ENCODE results near the gene SPATA2L.
A peak's percentile ranks its signal among the peaks of the same experiment; 100 is the strongest.

Gene SPATA2L
- total RNA-seq, result 11.8 to 40.2 (median 22.0) reads per million in 4 donors

GRCh38 chr16:89701425-89702406 is at the start of gene SPATA2L:
SPATA2L (minus strand) TSS chr16:89701705; CDS start chr16:89701232, 473 bp downstream.
- DNase-seq, result peak; percentile 96 to 98 (median 97)

GRCh38 chr16:89749637-89750036 is 48.1 kb upstream of the SPATA2L start:
- no peak for DNase-seq

GRCh38 chr16:89748921-89749320 is 47.4 kb upstream of the SPATA2L start:
- DNase-seq, result no peak

- DNase-seq, result no peak
Observed at GRCh38 chr16:89748076-89748475, 46.6 kb upstream of the SPATA2L start.

GRCh38 chr16:89746043-89746442 is 44.5 kb upstream of the SPATA2L start:
- no peak for DNase-seq

- no peak for DNase-seq
Observed at GRCh38 chr16:89744813-89745212, 43.3 kb upstream of the SPATA2L start.

- DNase-seq, result no peak
Observed at GRCh38 chr16:89742948-89743347, 41.4 kb upstream of the SPATA2L start.

GRCh38 chr16:89741342-89742014 is 40.0 kb upstream of the SPATA2L start:
- no peak for DNase-seq

- no peak for DNase-seq
Observed at GRCh38 chr16:89739383-89739782, 37.9 kb upstream of the SPATA2L start.

- no peak for DNase-seq
Observed at GRCh38 chr16:89738538-89739317, 37.2 kb upstream of the SPATA2L start.

GRCh38 chr16:89738072-89738377 is 36.5 kb upstream of the SPATA2L start:
- no peak for DNase-seq

GRCh38 chr16:89737341-89738071 is 36.0 kb upstream of the SPATA2L start:
- peak in 4 of 5 donors; percentile 30 to 75 (median 39) for DNase-seq

GRCh38 chr16:89736554-89736953 is 35.0 kb upstream of the SPATA2L start:
- no peak for DNase-seq

- no peak for DNase-seq
Observed at GRCh38 chr16:89733792-89734191, 32.3 kb upstream of the SPATA2L start.

- no peak for DNase-seq
Observed at GRCh38 chr16:89733322-89733721, 31.8 kb upstream of the SPATA2L start.

GRCh38 chr16:89732918-89733242 is 31.4 kb upstream of the SPATA2L start:
- DNase-seq, result no peak

GRCh38 chr16:89732142-89732917 is 30.8 kb upstream of the SPATA2L start:
- DNase-seq, result no peak

- no peak for DNase-seq
Observed at GRCh38 chr16:89730610-89731234, 29.2 kb upstream of the SPATA2L start.

GRCh38 chr16:89729863-89730593 is 28.5 kb upstream of the SPATA2L start:
- DNase-seq, result no peak

- DNase-seq, result no peak
Observed at GRCh38 chr16:89729293-89729692, 27.8 kb upstream of the SPATA2L start.
